H9 (cell line): ENCODE measurements around the gene ASXL1. TPM values are rescaled to one million over a fixed set of nuclear protein-coding genes. Genes with fewer than 3 reads are reported as not detected.

ENCODE experiments used
- DNase-seq: peaks from one replicate; pipeline ENCODE4 v3.0.0-alpha.2; 2017
- H2AFZ ChIP-seq: one replicate; pipeline ENCODE4 v1.6.1; 2013; ENCODE audit warnings: mild to moderate bottlenecking, low read length, control low read depth, moderate library complexity
- H2AK5ac ChIP-seq: 2 replicates; pipeline ENCODE4 v1.6.1; 2013; ENCODE audit warnings: low read length, control low read depth, mixed read lengths; ENCODE audit not compliant: insufficient read length
- H2BK120ac ChIP-seq: one replicate; pipeline ENCODE4 v1.6.1; 2013; ENCODE audit warnings: low read depth, mild to moderate bottlenecking, low read length, control low read depth, inconsistent platforms; ENCODE audit not compliant: poor library complexity, severe bottlenecking
- H2BK12ac ChIP-seq: 2 replicates; pipeline ENCODE4 v1.6.1; 2013; ENCODE audit warnings: low read length, control low read depth, mixed read lengths, low read depth; ENCODE audit not compliant: insufficient read length
- H2BK15ac ChIP-seq: 2 replicates; pipeline ENCODE4 v1.6.1; 2013; ENCODE audit warnings: low read depth, low read length, control low read depth
- H2BK20ac ChIP-seq: one replicate; pipeline ENCODE4 v1.6.1; 2013; ENCODE audit warnings: low read depth, mild to moderate bottlenecking, low read length, control low read depth, inconsistent platforms; ENCODE audit not compliant: poor library complexity, severe bottlenecking
- H2BK5ac ChIP-seq: 2 replicates; pipeline ENCODE4 v1.6.1; 2013; ENCODE audit warnings: low read length, control low read depth, mixed read lengths; ENCODE audit not compliant: insufficient read length
- H3K14ac ChIP-seq: 2 replicates; pipeline ENCODE4 v1.6.1; 2013; ENCODE audit warnings: low read length, control low read depth; ENCODE audit not compliant: insufficient read depth
- H3K18ac ChIP-seq: 2 replicates; pipeline ENCODE4 v1.6.1; 2013; ENCODE audit warnings: low read depth, mild to moderate bottlenecking, mixed read lengths, low read length, control low read depth; ENCODE audit not compliant: insufficient read length
- H3K23ac ChIP-seq: 2 replicates; pipeline ENCODE4 v1.6.1; 2013; ENCODE audit warnings: low read length, control low read depth, mixed read lengths, low read depth; ENCODE audit not compliant: insufficient read length
- H3K23me2 ChIP-seq: 2 replicates; pipeline ENCODE4 v1.6.1; 2013; ENCODE audit warnings: low read depth, mild to moderate bottlenecking, mixed read lengths, low read length, control low read depth; ENCODE audit not compliant: insufficient read length, poor library complexity, severe bottlenecking
- H3K27ac ChIP-seq: 2 replicates; pipeline ENCODE4 v1.5.1; 2013; ENCODE audit warnings: low read length, control low read depth, mixed read lengths, low read depth; ENCODE audit not compliant: insufficient read length
- H3K27me3 ChIP-seq: 2 replicates; pipeline ENCODE4 v1.6.1; 2013; ENCODE audit warnings: low read length, control low read depth, inconsistent platforms; ENCODE audit not compliant: insufficient read depth
- H3K4ac ChIP-seq: 2 replicates; pipeline ENCODE4 v1.6.1; 2013; ENCODE audit warnings: low read depth, mild to moderate bottlenecking, control low read depth, inconsistent platforms, low read length, moderate library complexity
- H3K4me1 ChIP-seq: 2 replicates; pipeline ENCODE4 v1.6.1; 2013; ENCODE audit warnings: low read length, control low read depth, inconsistent platforms; ENCODE audit not compliant: insufficient read depth
- H3K4me2 ChIP-seq: 2 replicates; pipeline ENCODE4 v1.6.1; 2013; ENCODE audit warnings: low read length, control low read depth, mixed read lengths; ENCODE audit not compliant: insufficient read length, insufficient read depth
- H3K56ac ChIP-seq: 2 replicates; pipeline ENCODE4 v1.6.1; 2013; ENCODE audit warnings: low read depth, mild to moderate bottlenecking, mixed read lengths, low read length, control low read depth; ENCODE audit not compliant: insufficient read length
- H3K79me1 ChIP-seq: 2 replicates; pipeline ENCODE4 v1.6.1; 2013; ENCODE audit warnings: low read depth, mild to moderate bottlenecking, moderate library complexity, low read length, control low read depth, inconsistent platforms; ENCODE audit not compliant: insufficient read depth, poor library complexity, severe bottlenecking
- H3K79me2 ChIP-seq: 2 replicates; pipeline ENCODE4 v1.6.1; 2013; ENCODE audit warnings: low read length, control low read depth, inconsistent platforms; ENCODE audit not compliant: insufficient read depth
- H3K9ac ChIP-seq: 2 replicates; pipeline ENCODE4 v1.6.1; 2013; ENCODE audit warnings: low read length, control low read depth, mixed read lengths; ENCODE audit not compliant: insufficient read length; ENCODE audit errors: extremely low read depth
- H3K9me3 ChIP-seq: one replicate; pipeline ENCODE4 v1.6.1; 2013; ENCODE audit warnings: low read depth, low read length, inconsistent platforms; ENCODE audit not compliant: control insufficient read depth
- H3T11ph ChIP-seq: one replicate; pipeline ENCODE4 v1.6.1; 2013; ENCODE audit warnings: mild to moderate bottlenecking, low read length, control low read depth, inconsistent platforms
- H4K20me1 ChIP-seq: one replicate; pipeline ENCODE4 v1.6.1; 2013; ENCODE audit not compliant: control insufficient read depth, insufficient read length, insufficient read depth
- H4K5ac ChIP-seq: 2 replicates; pipeline ENCODE4 v1.6.1; 2013; ENCODE audit warnings: low read depth, mild to moderate bottlenecking, mixed read lengths, low read length, control low read depth; ENCODE audit not compliant: insufficient read length
- H4K8ac ChIP-seq: replicated peaks from 2 replicates; pipeline ENCODE4 v1.6.1; 2013; ENCODE audit warnings: low read length, control low read depth, mixed read lengths, low read depth; ENCODE audit not compliant: insufficient read length
- H4K91ac ChIP-seq: 2 replicates; pipeline ENCODE4 v1.6.1; 2013; ENCODE audit warnings: low read depth, mild to moderate bottlenecking, moderate library complexity, mixed read lengths, low read length, control low read depth; ENCODE audit not compliant: insufficient read length
- H3K27ac Mint-ChIP-seq, 3 experiments: 2 replicates in 2 of 3; 3 replicates in 1 of 3; pipeline ENCODE4 v1.8.0; 2020 to 2021; ENCODE audit warnings: mixed read lengths in 3 of 3, mild to moderate bottlenecking in 1 of 3, moderate library complexity in 1 of 3
- H3K27me3 Mint-ChIP-seq: 2 replicates; pipeline ENCODE4 v1.8.0; 2021; ENCODE audit warnings: low read depth, mild to moderate bottlenecking, moderate library complexity, mixed read lengths
- H3K36me3 Mint-ChIP-seq, 3 experiments: 2 replicates in 2 of 3; 3 replicates in 1 of 3; pipeline ENCODE4 v1.8.0; 2020 to 2021; ENCODE audit warnings: low read depth in 3 of 3, mixed read lengths in 3 of 3; ENCODE audit not compliant: insufficient read depth in 1 of 3
- H3K4me1 Mint-ChIP-seq, 2 experiments: 2 replicates each; pipeline ENCODE4 v1.8.0; 2020; ENCODE audit warnings: mixed read lengths in 2 of 2
- H3K4me3 Mint-ChIP-seq, 2 experiments: 2 replicates in 1 of 2; 3 replicates in 1 of 2; pipeline ENCODE4 v1.8.0; 2020 to 2021; ENCODE audit warnings: mild to moderate bottlenecking in 2 of 2, mixed read lengths in 2 of 2, moderate library complexity in 1 of 2
- H3K9me3 Mint-ChIP-seq, 2 experiments: 2 replicates in 1 of 2; 3 replicates in 1 of 2; pipeline ENCODE4 v1.8.0; 2020; ENCODE audit warnings: mild to moderate bottlenecking in 2 of 2, mixed read lengths in 2 of 2, moderate library complexity in 1 of 2
- CTCF ChIP-seq: fragments of 200-600 bp; sonication (generic); conservative IDR thresholded peaks from 3 replicates; pipeline ENCODE4 v1.8.0; 2021; ENCODE audit warnings: antibody characterized with exemption, mild to moderate bottlenecking
- WGBS: extraction: QIAGEN DNeasy Blood & Tissue Kit; methylation state at CpG from one replicate; pipeline ENCODE4 v1.1.7; 2013; ENCODE audit warnings: missing lambda C conversion rate, low lambda C conversion rate, mixed read lengths; ENCODE audit not compliant: insufficient read length; ENCODE audit errors: extremely low coverage; 5-methylcytosine and 5-hydroxymethylcytosine counted together
- total RNA-seq: library from RNA; stranded (reverse); gene quantifications from 2 replicates; pipeline ENCODE4 v1.2.1, GENCODE V29; 2021

The ASXL1 gene
- total RNA-seq, 1 experiment from 2014 or later, result 39.5 TPM

GRCh38 chr20:32315399-32315798 is 42.7 kb upstream of the ASXL1 start:
- no peak overlapping the region for H4K91ac ChIP-seq
- H3K9me3 ChIP-seq, result no peaks in the 10 kb centered on the region
- H3K4me1 ChIP-seq, result no peaks in the 10 kb centered on the region
- no peak overlapping the region for H3K4ac ChIP-seq
- H4K8ac ChIP-seq, result no peak overlapping the region
- no peaks in the 10 kb centered on the region for H3K79me1 ChIP-seq
- no peak overlapping the region for H3K23ac ChIP-seq
- H3K18ac ChIP-seq, result no peak overlapping the region
- no peaks in the 10 kb centered on the region for H3K27me3 Mint-ChIP-seq
- no peaks in the 10 kb centered on the region for H3K9me3 Mint-ChIP-seq
- no peak for DNase-seq
- no peak overlapping the region for H2BK20ac ChIP-seq
- H2BK5ac ChIP-seq, result no peak overlapping the region
- no peak for TF ChIP-seq CTCF
- WGBS, result no CpG with 5 or more reads among the region's 3 CpGs
- no peaks in the 10 kb centered on the region for H3K79me2 ChIP-seq
- no peak overlapping the region for H2AFZ ChIP-seq
- no peak overlapping the region for H3T11ph ChIP-seq
- H3K9ac ChIP-seq, result no peak overlapping the region
- no peak overlapping the region for H2BK15ac ChIP-seq
- no peak overlapping the region for H3K4me3 Mint-ChIP-seq
- H3K27ac ChIP-seq, result no peak overlapping the region
- no peak overlapping the region for H2BK120ac ChIP-seq
- H2AK5ac ChIP-seq, result no peak overlapping the region
- H4K5ac ChIP-seq, result no peak overlapping the region
- H3K36me3 Mint-ChIP-seq, result peaks cover 0 to 36% (median 23%) of the 10 kb centered on the region in 3 experiments; a peak in 6 of 7 replicates
- no peak overlapping the region for H3K4me2 ChIP-seq
- no peaks in the 10 kb centered on the region for H3K27me3 ChIP-seq
- no peak overlapping the region for H3K14ac ChIP-seq
- no peaks in the 10 kb centered on the region for H3K4me1 Mint-ChIP-seq
- H3K23me2 ChIP-seq, result no peaks in the 10 kb centered on the region
- H3K27ac Mint-ChIP-seq, result no peak overlapping the region
- no peak overlapping the region for H3K56ac ChIP-seq
- no peak overlapping the region for H2BK12ac ChIP-seq
- no peaks in the 10 kb centered on the region for H4K20me1 ChIP-seq
